ENCODE results near the gene SALL1.

DNA sequence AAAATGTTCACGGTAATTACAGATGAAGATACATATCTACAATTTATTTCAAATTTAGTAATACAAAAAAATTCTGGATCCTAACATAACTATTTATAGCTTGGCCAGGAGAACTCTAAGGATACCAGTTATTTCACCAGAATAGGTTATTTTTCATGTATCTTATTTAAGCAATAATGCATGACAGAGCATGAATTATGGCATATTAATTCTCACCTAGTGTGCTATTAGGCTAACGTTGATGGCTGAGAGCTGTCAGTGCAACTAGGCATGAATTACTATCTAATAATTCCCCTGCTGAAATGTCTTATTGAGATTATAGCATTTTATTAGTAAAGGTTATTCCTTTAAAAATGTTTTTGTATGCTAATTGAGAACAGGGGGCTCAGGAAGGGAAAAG is 44.5 kb downstream of the SALL1 start:
- no peak for TF ChIP-seq CTCF (conservative IDR thresholded peaks at IDR 0.05; ENCODE audit: low read length)
- no peak for TF ChIP-seq EZH2phosphoT487 (IDR thresholded peaks at IDR 0.05; ENCODE audit: borderline replicate concordance)

Measured in Loucy (cell line).